H9 (cell line): ENCODE results near the gene SVOP. TPM values are rescaled to one million over a fixed set of nuclear protein-coding genes. Genes with fewer than 3 reads are reported as not detected.

Experiments used
- DNase-seq: peaks from one replicate; pipeline ENCODE4 v3.0.0-alpha.2; 2017
- H2AFZ ChIP-seq: one replicate; pipeline ENCODE4 v1.6.1; 2013; ENCODE audit warnings: mild to moderate bottlenecking, low read length, control low read depth, moderate library complexity
- H2AK5ac ChIP-seq: 2 replicates; pipeline ENCODE4 v1.6.1; 2013; ENCODE audit warnings: low read length, control low read depth, mixed read lengths; ENCODE audit not compliant: insufficient read length
- H2BK120ac ChIP-seq: one replicate; pipeline ENCODE4 v1.6.1; 2013; ENCODE audit warnings: low read depth, mild to moderate bottlenecking, low read length, control low read depth, inconsistent platforms; ENCODE audit not compliant: poor library complexity, severe bottlenecking
- H2BK12ac ChIP-seq: 2 replicates; pipeline ENCODE4 v1.6.1; 2013; ENCODE audit warnings: low read length, control low read depth, mixed read lengths, low read depth; ENCODE audit not compliant: insufficient read length
- H2BK15ac ChIP-seq: 2 replicates; pipeline ENCODE4 v1.6.1; 2013; ENCODE audit warnings: low read depth, low read length, control low read depth
- H2BK20ac ChIP-seq: one replicate; pipeline ENCODE4 v1.6.1; 2013; ENCODE audit warnings: low read depth, mild to moderate bottlenecking, low read length, control low read depth, inconsistent platforms; ENCODE audit not compliant: poor library complexity, severe bottlenecking
- H2BK5ac ChIP-seq: 2 replicates; pipeline ENCODE4 v1.6.1; 2013; ENCODE audit warnings: low read length, control low read depth, mixed read lengths; ENCODE audit not compliant: insufficient read length
- H3K14ac ChIP-seq: 2 replicates; pipeline ENCODE4 v1.6.1; 2013; ENCODE audit warnings: low read length, control low read depth; ENCODE audit not compliant: insufficient read depth
- H3K18ac ChIP-seq: 2 replicates; pipeline ENCODE4 v1.6.1; 2013; ENCODE audit warnings: low read depth, mild to moderate bottlenecking, mixed read lengths, low read length, control low read depth; ENCODE audit not compliant: insufficient read length
- H3K23ac ChIP-seq: 2 replicates; pipeline ENCODE4 v1.6.1; 2013; ENCODE audit warnings: low read length, control low read depth, mixed read lengths, low read depth; ENCODE audit not compliant: insufficient read length
- H3K23me2 ChIP-seq: 2 replicates; pipeline ENCODE4 v1.6.1; 2013; ENCODE audit warnings: low read depth, mild to moderate bottlenecking, mixed read lengths, low read length, control low read depth; ENCODE audit not compliant: insufficient read length, poor library complexity, severe bottlenecking
- H3K27ac ChIP-seq: 2 replicates; pipeline ENCODE4 v1.5.1; 2013; ENCODE audit warnings: low read length, control low read depth, mixed read lengths, low read depth; ENCODE audit not compliant: insufficient read length
- H3K27me3 ChIP-seq: 2 replicates; pipeline ENCODE4 v1.6.1; 2013; ENCODE audit warnings: low read length, control low read depth, inconsistent platforms; ENCODE audit not compliant: insufficient read depth
- H3K4ac ChIP-seq: 2 replicates; pipeline ENCODE4 v1.6.1; 2013; ENCODE audit warnings: low read depth, mild to moderate bottlenecking, control low read depth, inconsistent platforms, low read length, moderate library complexity
- H3K4me1 ChIP-seq: 2 replicates; pipeline ENCODE4 v1.6.1; 2013; ENCODE audit warnings: low read length, control low read depth, inconsistent platforms; ENCODE audit not compliant: insufficient read depth
- H3K4me2 ChIP-seq: 2 replicates; pipeline ENCODE4 v1.6.1; 2013; ENCODE audit warnings: low read length, control low read depth, mixed read lengths; ENCODE audit not compliant: insufficient read length, insufficient read depth
- H3K56ac ChIP-seq: 2 replicates; pipeline ENCODE4 v1.6.1; 2013; ENCODE audit warnings: low read depth, mild to moderate bottlenecking, mixed read lengths, low read length, control low read depth; ENCODE audit not compliant: insufficient read length
- H3K79me1 ChIP-seq: 2 replicates; pipeline ENCODE4 v1.6.1; 2013; ENCODE audit warnings: low read depth, mild to moderate bottlenecking, moderate library complexity, low read length, control low read depth, inconsistent platforms; ENCODE audit not compliant: insufficient read depth, poor library complexity, severe bottlenecking
- H3K79me2 ChIP-seq: 2 replicates; pipeline ENCODE4 v1.6.1; 2013; ENCODE audit warnings: low read length, control low read depth, inconsistent platforms; ENCODE audit not compliant: insufficient read depth
- H3K9ac ChIP-seq: 2 replicates; pipeline ENCODE4 v1.6.1; 2013; ENCODE audit warnings: low read length, control low read depth, mixed read lengths; ENCODE audit not compliant: insufficient read length; ENCODE audit errors: extremely low read depth
- H3K9me3 ChIP-seq: one replicate; pipeline ENCODE4 v1.6.1; 2013; ENCODE audit warnings: low read depth, low read length, inconsistent platforms; ENCODE audit not compliant: control insufficient read depth
- H3T11ph ChIP-seq: one replicate; pipeline ENCODE4 v1.6.1; 2013; ENCODE audit warnings: mild to moderate bottlenecking, low read length, control low read depth, inconsistent platforms
- H4K20me1 ChIP-seq: one replicate; pipeline ENCODE4 v1.6.1; 2013; ENCODE audit not compliant: control insufficient read depth, insufficient read length, insufficient read depth
- H4K5ac ChIP-seq: 2 replicates; pipeline ENCODE4 v1.6.1; 2013; ENCODE audit warnings: low read depth, mild to moderate bottlenecking, mixed read lengths, low read length, control low read depth; ENCODE audit not compliant: insufficient read length
- H4K8ac ChIP-seq: replicated peaks from 2 replicates; pipeline ENCODE4 v1.6.1; 2013; ENCODE audit warnings: low read length, control low read depth, mixed read lengths, low read depth; ENCODE audit not compliant: insufficient read length
- H4K91ac ChIP-seq: 2 replicates; pipeline ENCODE4 v1.6.1; 2013; ENCODE audit warnings: low read depth, mild to moderate bottlenecking, moderate library complexity, mixed read lengths, low read length, control low read depth; ENCODE audit not compliant: insufficient read length
- H3K27ac Mint-ChIP-seq, 3 experiments: 2 replicates in 2 of 3; 3 replicates in 1 of 3; pipeline ENCODE4 v1.8.0; 2020 to 2021; ENCODE audit warnings: mixed read lengths in 3 of 3, mild to moderate bottlenecking in 1 of 3, moderate library complexity in 1 of 3
- H3K27me3 Mint-ChIP-seq: 2 replicates; pipeline ENCODE4 v1.8.0; 2021; ENCODE audit warnings: low read depth, mild to moderate bottlenecking, moderate library complexity, mixed read lengths
- H3K36me3 Mint-ChIP-seq, 3 experiments: 2 replicates in 2 of 3; 3 replicates in 1 of 3; pipeline ENCODE4 v1.8.0; 2020 to 2021; ENCODE audit warnings: low read depth in 3 of 3, mixed read lengths in 3 of 3; ENCODE audit not compliant: insufficient read depth in 1 of 3
- H3K4me1 Mint-ChIP-seq, 2 experiments: 2 replicates each; pipeline ENCODE4 v1.8.0; 2020; ENCODE audit warnings: mixed read lengths in 2 of 2
- H3K4me3 Mint-ChIP-seq, 2 experiments: 2 replicates in 1 of 2; 3 replicates in 1 of 2; pipeline ENCODE4 v1.8.0; 2020 to 2021; ENCODE audit warnings: mild to moderate bottlenecking in 2 of 2, mixed read lengths in 2 of 2, moderate library complexity in 1 of 2
- H3K9me3 Mint-ChIP-seq, 2 experiments: 2 replicates in 1 of 2; 3 replicates in 1 of 2; pipeline ENCODE4 v1.8.0; 2020; ENCODE audit warnings: mild to moderate bottlenecking in 2 of 2, mixed read lengths in 2 of 2, moderate library complexity in 1 of 2
- CTCF ChIP-seq: fragments of 200-600 bp; sonication (generic); conservative IDR thresholded peaks from 3 replicates; pipeline ENCODE4 v1.8.0; 2021; ENCODE audit warnings: antibody characterized with exemption, mild to moderate bottlenecking
- WGBS: extraction: QIAGEN DNeasy Blood & Tissue Kit; methylation state at CpG from one replicate; pipeline ENCODE4 v1.1.7; 2013; ENCODE audit warnings: missing lambda C conversion rate, low lambda C conversion rate, mixed read lengths; ENCODE audit not compliant: insufficient read length; ENCODE audit errors: extremely low coverage; 5-methylcytosine and 5-hydroxymethylcytosine counted together
- total RNA-seq: library from RNA; stranded (reverse); gene quantifications from 2 replicates; pipeline ENCODE4 v1.2.1, GENCODE V29; 2021

Gene SVOP
- total RNA-seq, 1 experiment from 2014 or later, result 0.15 TPM

GRCh38 chr12:108914121-108914531 lies 106.7 kb downstream of the SVOP start:
- DNase-seq, result no peak
- Histone ChIP-seq H2AK5ac (no peak overlapping the region), H3K4ac (no peak overlapping the region), H3K23ac (no peak overlapping the region), H4K5ac (no peak overlapping the region), H4K20me1 (no peaks in the 10 kb centered on the region), H2BK15ac (no peak overlapping the region), H4K91ac (no peak overlapping the region), H2BK12ac (no peak overlapping the region), H3K4me2 (no peak overlapping the region), H3K23me2 (no peaks in the 10 kb centered on the region), H3K4me1 (no peaks in the 10 kb centered on the region), H3K56ac (no peak overlapping the region), H2BK120ac (no peak overlapping the region), H2BK5ac (no peak overlapping the region), H3K27me3 (no peaks in the 10 kb centered on the region), H3K27ac (no peak overlapping the region), H2BK20ac (no peak overlapping the region), H2AFZ (no peak overlapping the region), H3K79me2 (no peaks in the 10 kb centered on the region), H4K8ac (no peak overlapping the region), H3K14ac (no peak overlapping the region), H3K18ac (no peak overlapping the region), H3K9me3 (no peaks in the 10 kb centered on the region), H3K9ac (no peak overlapping the region), H3T11ph (no peak overlapping the region), H3K79me1 (no peaks in the 10 kb centered on the region)
- Mint-ChIP-seq H3K4me1 (peaks cover 12% of the 10 kb centered on the region in 2 experiments), H3K9me3 (peaks cover 0 to 3% of the 10 kb centered on the region in 2 experiments; a peak in 2 of 5 replicates), H3K27me3 (peaks cover 10% of the 10 kb centered on the region), H3K36me3 (peaks cover 0 to 2% (median 0%) of the 10 kb centered on the region in 3 experiments; a peak in 1 of 7 replicates), H3K27ac (peak overlapping the region in 1 of 3 experiments; percentile 13; a peak in 1 of 7 replicates), H3K4me3 (no peak overlapping the region)
- WGBS, result no CpG with 5 or more reads among the region's 4 CpGs
- no peak for TF ChIP-seq CTCF
